Renal pelvis (tissue), 4 donors: ENCODE data around the gene TUBB6. TPM values are rescaled to one million over a fixed set of nuclear protein-coding genes. Genes with fewer than 3 reads are reported as not detected.
A peak's percentile ranks its signal among the peaks of the same experiment; 100 is the strongest.

ENCODE experiments used
- DNase-seq: peaks from one replicate; pipeline ENCODE4 v3.0.0-alpha.2; 2013
- polyA plus RNA-seq, 3 donors: library from polyadenylated mRNA; unstranded; fragments of 120-200 nt; gene quantifications; one replicate each; pipeline ENCODE4 v1.2.1, GENCODE V29; 2013; ENCODE audit not compliant: insufficient read length in 3 of 3

The TUBB6 gene
- polyA plus RNA-seq, 3 donors = 61.3 to 77.6 (median 70.4) TPM

DNA sequence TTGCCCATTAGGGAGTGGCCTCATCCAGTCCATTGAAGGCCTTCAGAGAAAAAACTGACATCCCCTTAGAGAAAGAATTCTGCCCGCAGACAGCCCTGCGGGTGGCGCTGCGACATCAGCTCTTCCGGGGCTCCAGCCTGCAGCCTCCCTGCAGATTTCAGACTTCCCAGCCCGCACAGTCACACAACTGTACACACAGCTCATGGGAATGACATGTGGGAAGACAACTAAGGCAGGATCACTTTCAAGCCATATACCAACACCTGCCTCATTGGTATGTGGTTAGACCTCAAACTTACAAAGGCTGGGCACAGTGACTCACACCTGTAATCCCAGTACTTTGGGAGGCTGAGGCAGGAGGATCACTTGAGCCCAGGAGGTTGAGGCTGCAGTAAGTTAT lies 24.8 kb upstream of the TUBB6 start:
- DNase-seq = no peak

GRCh38 chr18:12283666-12284065 lies 24.4 kb upstream of the TUBB6 start:
- no peak for DNase-seq

GRCh38 chr18:12287131-12287681 lies 20.8 kb upstream of the TUBB6 start:
- DNase-seq = no peak

GRCh38 chr18:12287684-12288402 lies 20.2 kb upstream of the TUBB6 start:
- DNase-seq = peak; percentile 52

GRCh38 chr18:12288403-12288755 lies 19.7 kb upstream of the TUBB6 start:
- DNase-seq = no peak

DNA sequence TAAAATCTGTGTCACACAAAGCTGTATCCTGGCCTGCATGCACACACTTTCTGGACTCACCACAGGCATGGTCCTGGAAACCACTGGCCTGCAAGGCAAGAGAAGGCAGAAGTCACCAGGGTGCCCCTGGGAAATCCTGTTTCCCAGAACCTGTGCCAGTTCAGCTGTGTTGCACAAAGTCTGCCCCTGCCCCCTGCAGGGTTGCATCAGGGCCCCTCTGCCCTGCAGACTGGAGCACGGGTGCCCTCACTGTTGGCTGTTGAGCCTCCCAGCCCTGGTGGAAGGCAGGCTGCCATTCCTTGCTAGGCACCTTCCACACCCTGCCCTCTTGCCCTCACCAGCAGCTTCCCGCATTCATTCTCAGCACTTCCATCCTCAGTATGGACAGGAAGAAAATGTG lies 18.0 kb upstream of the TUBB6 start:
- no peak for DNase-seq

- DNase-seq = no peak
Measured at GRCh38 chr18:12291161-12291560, 16.9 kb upstream of the TUBB6 start.

DNA sequence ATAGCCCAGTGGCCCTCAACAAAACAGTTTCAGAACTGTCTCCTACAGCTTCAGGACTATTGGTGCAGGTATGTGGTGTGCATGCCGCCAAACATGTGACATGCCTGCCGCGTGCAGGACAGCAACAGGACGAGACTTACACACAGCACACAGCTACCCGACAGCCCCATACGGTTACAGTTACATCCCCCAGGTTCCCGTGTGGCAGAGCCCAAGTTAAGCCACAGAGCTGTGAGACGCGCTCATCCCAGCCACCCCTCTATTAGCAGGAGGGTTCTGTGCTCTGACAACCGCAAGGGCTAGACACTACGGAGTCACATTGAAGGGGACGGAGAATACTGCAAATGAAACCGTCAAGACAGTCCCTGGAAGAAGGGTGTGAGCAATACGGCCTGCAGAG lies 16.4 kb upstream of the TUBB6 start:
- no peak for DNase-seq

DNA sequence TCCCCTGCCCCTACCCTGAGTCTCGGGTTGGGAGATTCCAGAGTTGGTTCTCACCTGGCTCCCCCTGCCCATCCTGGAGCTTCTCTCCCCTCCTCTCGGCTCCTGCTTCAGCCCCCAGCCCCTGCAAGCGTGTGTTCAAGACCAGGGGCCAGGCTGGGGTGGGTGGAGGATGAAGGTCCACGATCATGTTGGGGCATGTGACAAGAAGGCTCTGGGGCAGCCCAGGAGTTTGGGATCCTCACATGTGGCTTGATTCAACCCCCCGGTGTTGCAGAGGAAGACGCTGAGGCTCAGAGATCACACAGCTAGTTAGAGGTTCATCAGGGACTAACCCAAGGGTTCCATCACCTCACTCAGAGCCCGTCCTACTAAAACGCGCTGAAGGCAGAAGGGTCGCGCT lies 14.2 kb upstream of the TUBB6 start:
- DNase-seq = no peak

DNA sequence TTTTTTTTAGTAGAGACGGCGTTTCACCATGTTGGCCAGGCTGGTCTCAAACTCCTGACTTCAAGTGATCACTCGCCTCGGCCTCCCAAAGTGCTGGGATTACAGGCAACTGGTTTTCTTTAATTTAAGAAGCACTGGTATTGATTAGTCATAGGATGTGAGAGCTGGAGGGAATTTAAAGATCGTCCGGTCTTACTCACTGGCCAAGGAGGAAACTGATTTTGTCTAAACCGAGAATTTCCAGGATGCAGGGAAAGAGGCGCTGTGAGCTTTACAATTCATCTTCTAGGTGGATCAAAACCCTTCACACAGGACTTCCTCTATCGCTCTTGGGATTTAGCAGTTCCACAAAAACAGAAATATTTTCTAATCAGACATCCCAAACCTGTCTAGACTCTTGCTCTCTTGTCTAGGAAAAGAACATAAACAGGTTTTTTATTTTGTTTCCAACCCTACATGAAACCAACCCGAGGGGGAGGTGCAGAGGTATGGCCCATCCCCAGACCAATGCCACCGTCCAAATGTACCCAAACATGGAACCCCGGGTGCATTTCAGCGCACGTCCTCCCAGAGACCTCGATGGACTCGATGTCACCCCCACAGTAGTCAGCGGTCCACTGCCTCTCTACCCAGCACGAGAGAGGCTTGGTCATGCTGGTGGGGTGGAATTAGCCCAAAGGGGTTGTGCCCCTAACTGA lies 12.5 kb upstream of the TUBB6 start:
- DNase-seq = no peak

- no peak for DNase-seq
Measured at GRCh38 chr18:12296087-12296403, 12.0 kb upstream of the TUBB6 start.

DNA sequence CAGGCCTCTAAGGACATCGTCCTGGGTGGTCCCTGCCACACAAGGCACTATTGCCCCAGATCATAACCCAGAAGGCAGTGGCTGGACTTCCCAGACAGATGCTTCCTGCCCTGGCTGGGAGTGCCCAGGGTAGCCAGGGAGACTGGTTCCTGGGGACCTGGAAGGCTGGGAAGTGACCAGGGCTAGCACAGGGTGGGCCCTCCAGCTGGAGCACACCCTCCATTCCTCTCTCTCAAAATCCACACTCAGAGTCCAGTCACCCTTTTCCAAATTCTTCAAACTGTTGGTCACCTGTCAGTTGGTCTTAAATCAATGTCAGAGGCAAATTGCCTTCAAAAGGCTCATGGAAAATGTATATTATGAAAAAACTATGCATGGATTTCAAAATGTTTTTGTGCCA lies 11.6 kb upstream of the TUBB6 start:
- DNase-seq = no peak

DNA sequence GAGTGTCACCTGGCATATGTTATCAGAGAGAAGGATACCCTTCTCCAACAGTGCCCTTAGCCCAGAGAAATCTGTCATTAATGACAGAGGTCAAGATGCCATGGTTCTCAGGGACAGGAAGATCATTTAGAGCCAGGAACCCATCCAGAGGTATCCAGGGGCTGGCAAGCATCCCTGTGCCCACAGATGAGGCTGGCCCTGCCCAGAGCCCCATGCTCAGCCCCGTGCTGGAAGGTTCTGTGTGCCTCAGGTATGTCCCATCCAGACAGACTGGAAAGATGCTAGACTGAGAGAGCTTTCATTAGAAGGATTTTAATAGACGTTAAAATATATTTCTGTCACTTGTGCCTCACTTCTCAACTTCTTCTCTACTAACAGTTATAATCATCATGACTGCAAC lies 8.2 kb upstream of the TUBB6 start:
- DNase-seq = no peak

DNA sequence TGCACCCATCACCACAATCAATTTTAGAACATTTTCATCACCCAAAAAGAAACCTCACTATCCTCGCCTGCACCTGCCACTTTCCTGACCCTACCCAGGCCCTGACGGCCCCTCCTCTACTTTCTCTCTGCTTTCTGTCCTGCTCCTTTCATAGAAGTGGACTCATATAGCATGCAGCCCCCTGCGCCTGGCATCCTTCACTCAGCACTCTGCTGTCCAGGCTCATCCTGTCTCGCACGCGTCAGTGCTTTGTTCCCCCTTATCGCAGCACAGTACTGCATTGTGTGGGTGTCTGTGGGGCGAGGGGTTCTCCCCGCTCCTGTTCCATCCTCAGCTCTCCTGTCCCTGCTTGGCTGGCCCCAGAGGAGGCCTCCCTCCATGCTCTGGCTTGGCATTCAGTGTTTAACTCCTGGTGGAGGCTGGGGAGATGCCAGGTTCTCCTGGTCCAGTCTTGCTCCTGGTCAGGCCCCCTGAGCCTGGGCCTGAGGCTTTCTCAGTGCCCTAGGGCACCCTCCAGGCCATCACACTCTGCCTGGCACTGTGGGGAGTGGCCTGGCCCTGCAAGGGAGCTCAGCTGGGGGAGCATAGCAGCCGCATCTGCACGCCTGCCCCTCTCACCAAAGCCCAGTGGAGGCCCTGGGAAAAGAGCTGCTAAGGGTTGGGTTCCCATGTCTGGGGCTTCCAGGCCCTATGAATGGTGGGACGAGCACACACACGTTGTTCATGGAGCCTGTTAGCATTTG lies 6.6 kb upstream of the TUBB6 start:
- no peak for DNase-seq

GRCh38 chr18:12302391-12303147 lies 5.5 kb upstream of the TUBB6 start:
- no peak for DNase-seq

DNA sequence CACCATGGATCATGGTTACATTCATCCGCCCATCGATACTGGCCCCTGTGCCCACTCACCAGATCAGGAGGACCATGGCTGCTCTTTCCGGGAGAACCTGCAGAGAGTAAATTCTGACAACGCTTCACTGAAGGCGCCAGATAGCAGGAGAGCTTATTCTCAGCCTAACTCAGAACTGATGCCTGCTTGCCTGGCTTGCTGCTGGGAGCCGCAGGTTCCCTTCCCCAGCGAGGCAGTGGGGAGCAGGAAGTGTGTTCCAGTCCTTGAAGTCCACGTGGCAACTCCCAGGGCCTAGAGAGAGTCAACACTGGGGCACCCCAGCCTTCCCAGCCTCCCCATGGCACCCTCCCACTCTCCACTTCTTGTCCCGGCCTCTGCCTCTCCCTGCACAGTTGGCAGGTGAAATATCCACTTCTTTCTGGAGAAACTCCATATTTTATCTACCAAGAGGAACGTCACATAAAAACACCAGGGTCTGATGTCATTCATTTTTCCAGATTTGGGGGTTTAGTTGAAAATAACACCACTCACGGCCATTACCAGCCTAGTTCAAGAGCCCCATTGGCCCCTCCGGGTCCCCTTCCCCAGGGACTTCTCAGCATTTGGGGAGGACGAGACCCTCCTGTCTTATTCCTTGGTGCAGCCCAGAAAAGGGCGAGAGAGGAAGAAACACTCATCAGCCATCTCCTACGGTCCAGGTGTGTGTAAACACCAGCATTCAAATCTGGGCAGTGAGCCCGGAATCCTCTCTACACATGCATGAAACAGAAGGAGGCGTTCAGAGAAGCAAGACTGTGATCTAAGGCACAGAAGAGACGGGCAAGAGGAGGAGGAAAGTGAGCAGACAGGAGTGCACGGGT lies 3.5 kb upstream of the TUBB6 start:
- DNase-seq = no peak

DNA sequence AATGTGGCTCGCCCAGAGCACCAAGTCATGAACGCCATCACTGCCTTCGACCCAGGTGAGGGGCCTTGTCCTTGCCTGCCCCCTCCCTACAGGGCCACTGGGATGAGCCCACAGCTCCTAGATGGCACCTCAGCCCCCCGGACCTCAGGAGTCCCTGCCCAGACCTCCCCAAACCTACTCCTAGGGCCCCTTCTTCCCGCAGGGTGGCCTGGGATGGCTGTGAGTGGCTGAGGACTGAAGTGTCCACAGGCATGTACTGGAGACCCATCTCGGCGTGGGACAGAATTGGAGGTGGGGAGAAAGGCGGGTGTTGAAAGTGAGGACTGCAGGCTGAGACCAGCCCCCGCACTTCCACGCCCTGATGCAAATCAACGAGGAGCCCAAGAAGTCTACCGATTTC lies 2.8 kb upstream of the TUBB6 start:
- no peak for DNase-seq

DNA sequence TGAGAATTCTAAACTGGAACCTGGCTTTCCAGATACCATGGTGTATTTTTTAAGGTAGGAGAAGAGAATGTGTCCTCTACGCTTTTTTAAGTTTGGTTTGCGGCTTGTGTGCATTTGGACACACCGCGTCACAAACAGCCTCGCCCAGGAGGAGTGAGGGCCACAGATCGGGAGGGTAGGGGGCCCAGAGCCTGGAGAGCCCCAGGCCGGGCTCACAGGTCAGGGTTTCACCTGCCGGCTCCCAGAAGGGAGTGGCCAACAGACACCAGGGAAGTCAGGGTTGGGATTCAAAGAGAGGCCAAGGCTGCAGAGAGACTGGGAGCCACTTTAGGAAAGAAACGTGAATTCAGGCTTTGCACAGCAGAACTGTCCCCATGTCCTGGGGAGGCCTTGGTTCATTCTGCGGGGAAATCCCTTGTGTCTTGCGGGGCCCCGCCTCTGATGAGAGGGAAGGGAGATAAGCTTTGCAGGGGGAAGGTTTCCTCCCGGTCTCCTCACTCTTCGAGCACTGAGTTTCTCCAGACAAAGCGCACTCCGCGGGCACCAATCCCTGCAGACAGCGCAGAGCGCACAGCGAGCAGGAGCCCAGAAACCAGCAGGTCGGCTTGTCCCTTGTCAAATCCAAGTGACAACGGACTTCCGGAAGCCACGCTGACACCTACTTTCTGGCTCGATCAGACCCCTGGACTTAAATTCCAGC lies 2.0 kb upstream of the TUBB6 start:
- DNase-seq = no peak

GRCh38 chr18:12306752-12307700 lies 1.0 kb upstream of the TUBB6 start:
- no peak for DNase-seq
